ENCODE measurements around the gene DCAF8.

- TF ChIP-seq, protein P1, sequence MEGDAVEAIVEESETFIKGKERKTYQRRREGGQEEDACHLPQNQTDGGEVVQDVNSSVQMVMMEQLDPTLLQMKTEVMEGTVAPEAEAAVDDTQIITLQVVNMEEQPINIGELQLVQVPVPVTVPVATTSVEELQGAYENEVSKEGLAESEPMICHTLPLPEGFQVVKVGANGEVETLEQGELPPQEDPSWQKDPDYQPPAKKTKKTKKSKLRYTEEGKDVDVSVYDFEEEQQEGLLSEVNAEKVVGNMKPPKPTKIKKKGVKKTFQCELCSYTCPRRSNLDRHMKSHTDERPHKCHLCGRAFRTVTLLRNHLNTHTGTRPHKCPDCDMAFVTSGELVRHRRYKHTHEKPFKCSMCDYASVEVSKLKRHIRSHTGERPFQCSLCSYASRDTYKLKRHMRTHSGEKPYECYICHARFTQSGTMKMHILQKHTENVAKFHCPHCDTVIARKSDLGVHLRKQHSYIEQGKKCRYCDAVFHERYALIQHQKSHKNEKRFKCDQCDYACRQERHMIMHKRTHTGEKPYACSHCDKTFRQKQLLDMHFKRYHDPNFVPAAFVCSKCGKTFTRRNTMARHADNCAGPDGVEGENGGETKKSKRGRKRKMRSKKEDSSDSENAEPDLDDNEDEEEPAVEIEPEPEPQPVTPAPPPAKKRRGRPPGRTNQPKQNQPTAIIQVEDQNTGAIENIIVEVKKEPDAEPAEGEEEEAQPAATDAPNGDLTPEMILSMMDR (IDR thresholded peaks at IDR 0.05; ENCODE audit: low read depth, low read length), result no peak
- TF ChIP-seq, protein P2, sequence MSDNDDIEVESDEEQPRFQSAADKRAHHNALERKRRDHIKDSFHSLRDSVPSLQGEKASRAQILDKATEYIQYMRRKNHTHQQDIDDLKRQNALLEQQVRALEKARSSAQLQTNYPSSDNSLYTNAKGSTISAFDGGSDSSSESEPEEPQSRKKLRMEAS (IDR thresholded peaks at IDR 0.05; ENCODE audit: low read depth, low read length), result no peak
Observed at GRCh38 chr1:160171980-160172379, 90.4 kb downstream of the DCAF8 start.

Data from NB4 (cell line).